NCI-H2171 treated with DMSO at 0.1 percent for 48 hours (cell line): Measurements from ENCODE around the gene LRRC45.

Experiments used
- DNase-seq: peaks from one replicate; lab custom pipeline; 2025; lab: John Stamatoyannopoulos, UW

The LRRC45 gene

DNA sequence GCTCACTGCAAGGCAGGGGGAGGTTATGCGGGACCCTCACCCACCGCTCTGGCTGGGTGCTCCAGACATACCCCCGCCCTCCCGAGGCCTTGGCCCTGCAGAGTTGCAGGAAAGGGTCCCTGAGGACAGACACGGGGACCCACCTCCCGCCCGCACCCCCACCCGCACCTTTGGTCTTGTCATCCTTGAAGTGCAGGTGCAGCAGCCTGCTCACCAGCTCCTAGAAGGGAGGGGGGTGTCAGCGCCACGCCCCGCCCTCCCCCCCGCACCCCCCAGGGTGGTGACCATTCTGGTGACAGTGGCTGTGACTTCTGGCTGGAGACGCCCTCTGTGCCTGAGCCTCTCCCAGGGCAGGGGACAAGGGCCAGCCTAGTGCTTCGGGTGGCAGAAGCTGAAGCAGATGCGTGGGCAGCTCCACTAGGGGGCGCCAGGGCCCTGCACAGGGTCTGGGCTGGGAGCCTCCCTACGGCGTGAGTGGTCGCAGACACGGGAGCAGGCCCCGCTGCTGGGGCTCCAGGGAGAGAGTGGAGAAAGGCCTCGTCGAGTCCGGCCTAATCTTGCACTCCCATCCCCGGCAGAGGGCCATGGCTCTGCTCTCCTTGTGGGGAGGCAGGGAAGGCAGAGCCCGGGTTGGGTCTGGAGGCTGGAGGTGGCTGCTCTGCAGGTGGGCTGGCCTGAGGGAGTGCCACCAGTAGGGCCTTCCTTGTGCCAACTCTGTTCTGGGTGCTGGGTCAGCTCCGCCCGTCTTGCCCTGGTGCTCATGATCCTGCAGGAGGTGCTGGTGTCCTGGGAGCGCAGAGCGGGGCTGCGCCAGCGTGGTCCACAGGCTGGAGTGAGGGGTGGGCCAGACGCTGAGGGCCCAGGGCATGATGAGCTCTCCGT lies 3.2 kb upstream of the LRRC45 start:
- no peak for DNase-seq

DNA sequence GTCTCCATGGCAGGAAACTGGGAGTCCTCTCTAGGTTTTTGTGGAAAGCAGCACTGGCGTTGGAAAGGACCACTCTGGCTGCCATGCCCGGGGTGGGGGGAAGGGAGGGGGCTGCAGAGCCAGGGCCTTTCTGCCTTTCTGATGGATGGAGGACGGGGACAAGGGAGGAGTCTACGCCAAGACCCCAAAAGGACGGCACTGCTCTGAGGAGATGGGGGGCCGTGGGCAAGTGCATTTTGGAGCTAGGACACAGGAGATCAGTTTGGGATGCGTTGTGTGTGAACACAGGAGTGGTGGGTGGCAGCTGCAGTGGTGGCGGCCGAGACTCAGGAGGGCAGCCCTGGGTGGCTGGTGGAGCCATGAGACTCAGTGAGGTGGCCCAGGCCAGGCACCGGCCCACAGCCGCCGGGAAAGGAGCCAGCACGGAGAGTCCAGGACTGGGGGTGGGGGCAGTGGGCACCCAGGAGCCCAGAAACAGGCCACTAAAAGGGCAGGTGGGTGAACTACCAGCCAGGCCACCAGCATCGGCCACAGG lies 2.5 kb upstream of the LRRC45 start:
- no peak for DNase-seq

- DNase-seq, result peak; percentile 58
Measured at GRCh38 chr17:82021107-82021899, 1.8 kb upstream of the LRRC45 start.

DNA sequence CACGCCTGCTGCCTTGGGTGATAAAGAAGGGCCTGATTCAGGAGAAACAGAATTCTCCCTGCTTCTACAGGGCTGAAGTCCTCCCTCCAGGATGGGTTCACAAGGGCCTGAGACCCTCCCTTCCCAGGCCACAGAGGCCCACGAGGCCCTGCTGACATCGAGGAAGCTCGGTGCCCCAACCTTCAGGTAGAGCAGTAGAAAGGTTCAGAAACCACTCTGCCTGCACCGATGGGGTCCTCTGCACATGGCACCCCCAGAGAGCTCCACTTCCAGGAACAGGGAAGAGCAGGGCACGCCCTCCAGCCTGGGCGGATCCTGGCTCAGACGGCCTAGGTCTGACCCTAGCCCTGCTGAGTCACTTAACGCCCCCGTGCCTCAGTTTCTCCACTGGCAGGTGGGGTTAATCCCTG lies 1.2 kb upstream of the LRRC45 start:
- no peak for DNase-seq

DNA sequence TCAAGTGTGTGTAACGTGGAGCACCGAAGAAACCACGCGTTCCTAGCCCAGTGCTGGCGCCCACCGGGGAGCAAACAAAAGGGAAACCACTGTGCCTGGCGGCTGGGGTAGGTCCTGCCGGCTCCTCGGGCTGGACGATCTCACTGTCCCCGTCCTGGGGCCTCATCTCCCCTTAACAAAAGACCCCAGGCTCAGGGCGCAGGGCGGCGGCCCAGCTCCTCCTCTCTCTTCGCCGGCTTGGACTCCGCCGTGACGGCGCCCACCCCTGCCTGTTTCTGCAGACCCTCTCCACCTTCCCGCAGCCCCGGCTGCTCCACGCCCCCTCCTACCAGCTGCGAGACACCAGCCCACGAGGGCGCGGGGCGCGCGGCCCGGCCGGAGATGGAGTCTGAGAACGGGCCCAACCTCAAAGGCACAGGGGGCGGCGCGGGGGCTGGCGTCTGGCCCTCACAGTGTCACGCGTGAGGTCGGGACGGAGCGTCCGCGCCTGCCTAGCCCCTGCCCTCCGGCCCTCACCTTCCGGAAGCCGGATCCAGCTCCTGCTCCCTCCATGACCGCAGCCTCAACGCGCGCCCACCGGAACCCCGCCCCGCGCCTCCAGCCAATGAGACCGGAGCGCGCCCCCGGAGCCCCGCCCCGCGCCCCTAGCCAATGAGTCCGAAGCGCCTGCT lies 660 bp upstream of the LRRC45 start, which contains the start of gene CENPX:
TSS of gene CENPX (minus strand) at position 569 of the 671 bp plus-strand sequence. CDS start at position 552, 17 bp downstream.
- DNase-seq, result no peak

DNA sequence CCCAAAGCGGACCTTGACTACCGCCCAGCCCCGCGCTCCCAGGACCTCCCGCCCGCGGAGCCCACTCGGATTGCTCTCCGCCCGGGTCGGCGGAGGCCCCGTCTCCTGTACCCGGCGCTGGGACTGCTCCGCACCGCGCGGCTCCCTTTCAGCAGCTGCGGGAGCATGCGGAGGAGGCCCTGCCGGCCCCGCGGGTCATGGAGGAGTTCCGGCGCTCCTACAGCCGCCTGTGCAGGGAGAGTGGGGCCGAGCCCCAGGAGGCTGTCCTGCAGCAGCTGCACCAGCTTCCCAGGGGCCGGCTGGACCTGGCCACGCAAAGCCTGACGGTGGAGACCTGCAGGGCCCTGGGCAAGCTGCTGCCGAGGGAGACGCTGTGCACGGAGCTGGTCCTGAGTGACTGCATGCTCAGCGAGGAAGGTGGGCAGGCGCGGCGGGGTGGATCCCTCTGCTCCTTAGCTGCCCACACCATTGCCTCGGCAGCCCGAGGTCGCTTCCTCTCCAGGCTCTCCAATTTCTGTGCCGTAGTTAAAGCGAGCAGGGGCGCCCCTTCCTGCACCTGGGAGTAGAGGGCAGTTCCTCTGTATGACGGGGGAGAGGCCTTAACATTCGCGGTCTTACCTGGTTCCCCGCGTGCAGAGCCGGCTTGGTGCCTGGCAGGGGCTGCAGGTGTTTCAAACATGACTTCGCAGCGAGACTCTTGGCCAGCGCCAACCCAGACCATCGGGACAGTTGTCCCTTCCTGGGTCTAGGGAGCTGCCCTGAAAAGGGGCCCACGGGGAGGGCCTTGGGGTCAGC lies 539 bp downstream of the LRRC45 start:
- DNase-seq, result peak; percentile 29

DNA sequence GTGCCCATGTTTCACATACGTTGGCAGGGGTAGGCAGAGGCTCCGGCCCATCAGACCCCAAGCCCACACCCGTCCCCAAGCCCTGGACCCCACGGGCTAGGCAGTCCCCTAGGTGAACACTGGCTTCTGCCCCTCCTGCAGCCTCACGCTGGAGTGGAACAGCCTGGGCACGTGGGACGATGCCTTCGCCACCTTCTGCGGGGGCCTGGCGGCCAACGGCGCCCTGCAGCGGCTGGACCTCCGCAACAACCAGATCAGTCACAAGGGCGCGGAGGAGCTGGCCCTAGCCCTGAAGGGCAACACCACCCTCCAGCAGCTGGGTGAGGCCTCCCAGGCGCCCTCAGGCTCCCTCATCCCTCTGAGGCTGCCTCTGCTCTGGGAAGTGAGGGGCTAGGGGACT lies 1.8 kb downstream of the LRRC45 start:
- no peak for DNase-seq

- no peak for DNase-seq
Measured at GRCh38 chr17:82025401-82026107, 2.4 kb downstream of the LRRC45 start.

- no peak for DNase-seq
Measured at GRCh38 chr17:82028246-82028645, 5.1 kb downstream of the LRRC45 start.

GRCh38 chr17:82028966-82029365 lies 5.9 kb downstream of the LRRC45 start:
- no peak for DNase-seq

GRCh38 chr17:82029391-82029790 lies 6.3 kb downstream of the LRRC45 start:
- DNase-seq, result no peak

GRCh38 chr17:82029990-82030469 lies 6.9 kb downstream of the LRRC45 start:
- DNase-seq, result no peak

DNA sequence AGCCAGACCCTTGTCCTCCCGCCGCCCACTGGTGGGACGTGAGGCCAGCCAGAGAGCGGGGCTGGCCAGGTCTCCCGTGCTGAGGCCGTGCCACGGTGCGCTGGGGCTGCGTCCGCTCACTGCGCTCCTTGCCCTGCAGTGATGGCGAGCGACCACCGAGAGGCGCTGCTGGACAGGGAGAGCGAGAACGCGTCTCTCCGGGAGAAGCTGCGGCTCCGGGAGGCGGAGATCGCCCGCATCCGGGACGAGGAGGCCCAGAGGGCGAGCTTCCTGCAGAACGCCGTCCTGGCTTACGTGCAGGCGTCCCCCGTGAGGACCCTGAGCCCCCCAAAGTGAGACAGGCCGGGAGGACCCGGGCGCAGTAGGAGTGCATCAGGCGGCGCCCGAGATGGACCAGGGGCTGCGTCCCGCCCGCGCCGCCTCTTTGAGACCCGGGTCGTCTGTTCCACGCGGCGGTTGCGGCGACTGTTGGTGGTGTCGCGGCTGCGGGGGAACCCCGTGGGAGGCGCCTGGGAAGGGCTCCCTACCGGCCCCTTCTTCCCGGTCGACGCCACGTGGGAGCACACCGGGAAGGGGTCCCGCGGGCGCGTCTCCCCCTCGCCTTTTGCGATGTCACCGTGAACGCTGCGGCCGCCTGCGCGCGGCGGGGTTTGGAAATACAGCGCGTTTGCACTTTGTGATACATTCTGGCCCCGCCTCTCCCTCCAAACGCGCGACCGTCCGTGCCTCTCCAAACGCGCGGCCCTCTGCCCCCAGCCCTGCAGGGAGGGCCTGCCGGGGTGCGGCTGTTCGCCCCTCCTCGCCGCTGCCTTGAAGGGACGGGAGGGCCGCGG lies 7.6 kb downstream of the LRRC45 start:
- DNase-seq, result peak; percentile 74

DNA sequence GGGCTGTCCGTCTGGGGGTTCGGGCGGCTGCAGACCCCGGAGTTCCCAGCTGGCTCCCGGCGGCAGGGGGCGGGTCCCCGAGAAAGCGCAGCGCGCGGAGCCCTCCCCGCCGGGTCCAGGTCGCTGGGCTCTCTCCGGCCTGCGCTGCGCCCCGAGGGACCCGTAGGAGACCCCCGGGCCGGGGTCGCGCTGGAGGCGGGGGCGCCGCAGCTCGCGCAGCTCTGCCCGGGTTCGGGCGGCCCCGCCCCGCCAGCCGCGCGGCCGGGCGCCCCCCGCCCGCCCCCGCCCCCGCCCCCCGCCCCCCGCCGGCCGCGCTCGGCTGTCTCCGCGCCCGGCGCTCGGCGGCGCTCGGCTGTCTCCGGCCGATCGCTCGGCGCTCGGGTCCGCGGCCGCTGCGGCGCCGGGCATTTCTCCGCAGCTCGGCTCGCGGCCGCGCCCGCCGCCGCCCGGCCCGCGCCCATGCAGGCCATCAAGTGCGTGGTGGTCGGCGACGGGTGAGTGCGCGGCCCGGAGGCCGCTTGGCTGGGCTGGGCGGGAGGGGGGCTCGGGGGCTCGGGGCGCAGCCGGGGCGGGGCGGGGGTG lies 8.3 kb downstream of the LRRC45 start, which contains the start of gene RAC3:
TSS of gene RAC3 (plus strand) at position 376 of the 582 bp plus-strand sequence. CDS start at position 460, 84 bp downstream.
- DNase-seq, result peak; percentile 71

GRCh38 chr17:82031885-82032627 lies 9.0 kb downstream of the LRRC45 start:
- peak; percentile 39 for DNase-seq

DNA sequence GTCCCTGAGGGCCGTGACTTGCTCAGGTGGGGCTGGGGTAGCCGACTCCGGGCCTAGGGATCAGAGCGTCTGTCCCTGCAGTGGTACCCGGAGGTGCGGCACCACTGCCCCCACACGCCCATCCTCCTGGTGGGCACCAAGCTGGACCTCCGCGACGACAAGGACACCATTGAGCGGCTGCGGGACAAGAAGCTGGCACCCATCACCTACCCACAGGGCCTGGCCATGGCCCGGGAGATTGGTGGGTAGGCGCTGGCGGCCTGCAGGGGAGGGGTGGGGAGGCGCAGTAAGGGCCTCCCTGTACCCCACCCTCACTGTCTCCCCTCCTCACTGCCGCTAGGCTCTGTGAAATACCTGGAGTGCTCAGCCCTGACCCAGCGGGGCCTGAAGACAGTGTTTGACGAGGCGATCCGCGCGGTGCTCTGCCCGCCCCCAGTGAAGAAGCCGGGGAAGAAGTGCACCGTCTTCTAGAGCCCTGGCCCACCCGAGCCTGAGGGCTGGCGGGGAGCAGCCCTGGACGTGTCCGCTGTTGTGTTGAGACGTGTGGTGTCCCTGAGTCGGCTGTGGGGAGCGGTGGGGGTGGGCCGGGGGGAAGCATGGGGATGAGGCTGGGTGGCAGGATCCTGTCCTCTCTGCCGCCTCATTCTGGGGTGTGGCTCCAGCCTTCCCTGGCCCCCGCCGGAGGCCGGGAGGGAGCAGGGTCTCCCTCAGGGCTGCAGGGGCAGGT lies 10.4 kb downstream of the LRRC45 start:
- DNase-seq, result no peak

DNA sequence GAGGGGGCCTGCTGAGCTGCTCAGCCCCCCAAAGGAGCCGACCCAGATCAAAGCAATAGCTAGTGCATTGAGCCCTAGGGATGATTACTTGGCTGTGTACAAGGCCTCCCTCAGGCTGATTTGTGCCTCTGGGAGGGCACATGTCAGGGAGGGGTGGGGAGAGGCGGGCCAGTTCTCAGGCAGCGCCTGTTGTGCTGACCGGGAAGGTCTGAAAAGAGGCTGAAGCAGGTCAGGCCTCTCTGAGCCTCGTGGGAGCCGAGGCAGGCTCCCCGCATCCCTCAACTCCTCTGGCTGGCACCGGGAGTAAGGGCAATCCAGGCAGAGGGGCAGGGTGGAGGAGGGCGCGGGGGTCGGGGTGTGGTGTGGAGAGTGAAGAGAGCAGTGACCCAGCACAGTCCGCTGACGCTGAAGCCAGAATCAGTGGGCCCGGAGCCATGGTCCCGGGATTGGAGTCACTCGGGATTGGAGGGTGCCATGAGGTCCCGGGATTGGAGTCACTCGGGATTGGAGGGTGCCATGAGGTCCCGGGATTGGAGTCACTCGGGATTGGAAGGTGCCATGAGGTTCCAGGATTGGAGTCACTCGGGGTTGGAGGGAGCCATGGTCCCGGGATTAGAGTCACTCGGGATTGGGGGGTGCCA lies 11.4 kb downstream of the LRRC45 start:
- no peak for DNase-seq
